HG03280 (cell line): ENCODE measurements around the gene NKG7.

Source experiments
- ATAC-seq: cut with Tn5 transposase; IDR thresholded peaks from one replicate; pipeline ENCODE4 v1.9.1; 2021; ENCODE audit warnings: mild to moderate bottlenecking, moderate library complexity; ENCODE audit not compliant: unreplicated experiment

NKG7 gene

DNA sequence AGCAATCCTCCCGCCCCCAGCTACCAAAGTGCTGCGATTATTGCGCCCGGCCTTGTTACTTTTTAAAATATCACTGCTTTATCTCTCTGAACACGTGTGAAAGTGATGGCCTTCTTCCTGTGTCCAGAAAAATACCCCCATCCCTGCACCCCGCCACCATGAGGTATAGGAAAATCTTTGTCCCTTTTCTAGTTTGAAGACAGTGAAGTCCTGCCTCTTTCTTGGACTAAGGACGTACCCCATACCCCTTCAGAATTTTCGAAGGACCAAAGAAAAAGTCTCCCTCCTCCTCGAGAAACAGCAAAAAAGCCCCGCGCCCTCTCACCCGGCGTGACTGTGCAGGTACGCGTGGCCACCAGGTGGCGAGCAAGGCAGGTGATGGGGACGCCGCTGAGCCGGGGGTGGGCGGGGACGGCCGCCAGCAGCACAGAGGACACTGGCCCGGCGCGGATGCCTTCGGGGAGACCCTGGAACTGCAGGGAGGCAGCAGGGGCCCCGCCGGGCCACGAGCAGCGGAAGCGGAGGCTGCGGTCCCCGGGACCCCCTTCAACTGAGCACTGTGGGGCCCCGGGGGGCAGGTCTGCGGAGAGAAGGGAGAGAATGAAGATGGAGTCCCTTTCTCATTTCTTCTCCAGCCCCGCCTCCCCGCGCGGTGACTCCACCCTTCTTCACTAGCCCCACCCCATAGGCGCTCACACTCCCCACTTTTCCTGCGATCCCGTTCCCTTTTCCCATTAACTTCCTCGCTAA is 33.7 kb downstream of the NKG7 start:
- peak; percentile 64 for ATAC-seq

DNA sequence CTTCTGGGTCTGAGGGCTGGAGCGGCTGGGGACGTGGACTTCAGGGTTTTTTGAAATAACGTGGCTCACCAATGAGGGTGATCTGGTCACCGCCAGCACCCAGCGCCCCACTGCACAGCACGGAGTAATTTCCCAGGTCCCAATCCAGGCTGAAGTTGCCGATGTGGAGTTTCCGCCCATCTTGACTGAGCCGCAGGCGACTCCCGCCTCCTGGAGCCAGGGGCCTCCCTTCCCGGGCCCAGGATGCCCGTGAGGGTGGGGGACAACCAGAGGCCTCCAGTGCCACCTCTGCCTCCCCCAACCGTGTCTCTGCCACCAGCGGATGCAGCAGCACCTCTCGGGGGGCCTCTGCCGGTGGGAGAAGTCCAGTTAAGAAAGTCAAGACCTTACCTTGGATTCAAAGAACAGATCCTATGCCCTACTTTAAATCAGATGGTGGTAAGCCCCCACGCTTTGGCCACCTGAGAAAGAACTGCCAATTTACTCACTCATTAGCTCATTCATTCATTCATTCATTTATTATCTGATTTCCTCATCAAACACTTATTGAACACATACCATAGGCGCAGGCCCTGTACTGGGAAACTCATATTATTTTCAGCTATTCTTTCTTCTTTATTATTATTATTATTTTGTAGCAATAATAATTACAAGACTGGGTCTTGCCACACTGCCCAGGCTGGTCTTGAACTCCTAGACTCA is 34.4 kb downstream of the NKG7 start:
- no peak for ATAC-seq

DNA sequence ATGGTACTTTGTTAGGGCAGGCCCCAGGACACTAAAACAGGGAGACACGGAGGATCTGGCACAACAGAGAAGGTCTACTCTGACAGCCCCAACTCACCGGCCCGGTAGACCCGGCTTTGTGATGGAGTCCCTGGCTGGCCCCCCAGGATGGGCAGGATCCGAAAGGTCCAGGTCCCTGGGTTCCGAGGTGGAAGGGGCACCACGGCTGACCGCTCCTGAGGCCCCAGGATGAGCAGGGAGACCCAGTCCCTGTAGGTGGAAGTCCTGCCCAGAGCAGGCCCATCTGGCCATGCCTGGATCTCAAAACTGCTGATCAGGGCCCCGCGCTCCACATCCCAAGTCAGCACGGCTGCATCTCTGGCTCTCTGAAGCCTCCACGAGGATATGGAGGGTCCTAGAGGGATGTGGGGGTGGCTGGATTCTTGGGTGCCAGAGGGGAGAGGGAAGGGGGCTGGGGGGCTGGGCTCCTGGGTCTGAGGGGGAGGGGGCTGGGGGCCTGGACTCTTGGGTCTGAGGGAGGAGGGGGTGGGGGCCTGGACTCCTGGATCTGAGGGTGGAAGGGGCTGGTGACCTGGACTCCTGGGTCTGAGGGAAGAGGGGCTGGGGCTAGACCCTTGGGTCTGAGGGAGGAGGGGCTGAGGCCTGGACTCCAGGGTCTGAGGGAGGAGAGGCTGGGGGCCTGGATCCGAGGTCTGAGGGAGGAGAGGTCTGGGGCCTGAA is 35.2 kb downstream of the NKG7 start:
- ATAC-seq = no peak

DNA sequence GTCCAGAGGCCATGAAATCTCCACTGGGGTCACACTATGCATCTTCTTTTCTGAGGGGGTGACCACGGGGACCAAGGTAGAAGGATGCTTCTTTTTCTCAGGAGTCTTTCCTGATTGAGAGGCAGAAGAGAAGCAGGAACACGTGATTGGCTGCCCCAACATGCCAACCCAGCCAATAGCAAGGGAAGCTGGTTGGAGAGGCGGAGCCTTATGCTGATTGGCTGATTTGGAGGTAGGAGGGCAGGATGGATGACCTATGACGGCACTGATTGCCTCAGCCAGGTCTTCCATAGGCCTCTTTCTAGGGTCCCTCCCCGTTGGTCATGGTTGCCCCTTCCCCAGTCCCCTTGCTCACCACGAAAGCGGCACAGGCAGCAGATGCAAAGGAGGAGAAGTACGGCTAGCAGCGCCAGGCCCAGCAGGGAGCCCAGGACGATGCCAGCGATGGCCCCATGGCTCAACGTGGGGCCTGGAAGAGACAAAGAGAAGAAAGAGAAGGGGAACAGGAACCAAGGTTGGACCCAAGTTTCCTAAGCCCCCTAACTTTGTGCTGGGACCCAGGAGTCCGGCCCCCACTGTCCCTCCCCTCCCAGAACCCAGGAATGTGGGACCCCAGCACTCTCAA is 38.5 kb downstream of the NKG7 start:
- ATAC-seq = no peak

DNA sequence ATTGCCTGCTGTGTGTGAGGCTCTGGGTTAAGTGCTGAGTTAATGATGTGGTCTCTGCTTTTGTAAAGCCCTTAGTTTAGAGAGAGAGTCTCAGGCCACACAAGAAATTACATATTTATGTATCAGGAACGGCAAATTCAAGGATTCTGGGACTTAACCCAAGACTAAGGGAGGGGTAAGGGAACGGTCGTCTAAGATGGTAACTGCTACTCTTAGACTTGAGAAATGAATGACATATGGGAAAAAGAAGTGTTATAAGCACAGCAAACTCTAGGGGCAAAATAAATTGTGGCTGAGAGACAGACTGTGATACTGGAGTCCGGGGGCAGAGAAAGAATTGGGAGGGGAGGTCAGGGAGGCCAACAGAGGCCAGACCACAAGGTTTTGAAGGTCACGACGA is 40.7 kb downstream of the NKG7 start:
- no peak for ATAC-seq

DNA sequence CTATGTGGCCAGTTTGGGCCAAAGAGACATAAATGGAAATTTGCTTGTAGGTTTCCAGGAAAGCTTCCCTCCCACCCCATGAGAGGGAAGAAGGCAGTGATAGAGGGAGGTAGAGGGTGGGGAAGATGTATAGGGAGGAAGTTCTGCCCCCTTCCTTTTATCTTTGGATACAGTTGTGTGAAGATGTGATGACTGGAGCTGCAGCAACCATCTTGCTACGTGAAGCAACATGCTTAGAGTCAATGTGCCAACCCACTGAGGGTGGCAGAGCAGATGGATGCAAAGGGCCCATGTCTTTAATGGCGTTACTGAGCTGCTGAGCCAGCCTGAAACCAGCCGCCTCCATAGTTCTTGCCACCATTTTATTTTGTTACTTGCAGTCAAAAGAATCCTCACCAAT is 41.3 kb downstream of the NKG7 start:
- no peak for ATAC-seq

DNA sequence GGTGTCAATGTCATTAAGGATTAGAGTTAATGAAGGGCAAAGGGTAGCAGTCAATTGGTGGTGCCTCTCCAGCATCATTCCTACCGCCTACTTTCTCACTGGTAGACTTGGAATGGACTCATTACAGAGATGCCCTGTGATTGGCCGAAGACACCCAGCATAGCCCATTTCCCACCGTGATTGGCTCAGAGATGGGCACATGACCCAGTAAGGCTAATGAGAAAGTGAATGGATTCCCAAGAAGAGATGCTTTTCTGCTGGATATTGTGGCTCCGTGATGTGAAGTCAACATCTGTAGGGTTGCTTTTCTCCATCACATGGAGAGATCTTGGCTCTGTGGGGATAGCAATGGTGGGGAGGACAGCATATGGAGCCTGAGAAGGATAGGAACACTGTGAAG is 42.1 kb downstream of the NKG7 start:
- no peak for ATAC-seq

DNA sequence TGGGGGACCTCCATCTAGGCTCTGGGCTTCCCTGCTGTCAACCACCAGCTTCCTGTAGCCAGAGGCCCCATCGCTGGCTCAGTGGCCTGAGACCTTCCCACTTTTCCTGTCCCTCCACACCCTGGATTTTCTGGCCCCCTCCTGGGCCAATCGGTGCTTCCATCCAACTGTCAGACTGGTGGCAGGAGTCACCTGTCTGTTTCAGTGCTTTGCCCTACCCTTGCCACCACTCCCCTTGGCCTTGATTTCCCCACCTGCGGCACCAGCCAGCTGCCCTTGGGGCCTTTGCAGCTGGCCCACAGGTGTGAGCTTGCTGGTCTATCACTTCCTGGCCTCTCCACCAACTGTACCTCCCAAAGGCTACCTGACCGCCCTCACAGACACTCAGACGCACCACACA is 43.0 kb downstream of the NKG7 start:
- ATAC-seq = no peak

DNA sequence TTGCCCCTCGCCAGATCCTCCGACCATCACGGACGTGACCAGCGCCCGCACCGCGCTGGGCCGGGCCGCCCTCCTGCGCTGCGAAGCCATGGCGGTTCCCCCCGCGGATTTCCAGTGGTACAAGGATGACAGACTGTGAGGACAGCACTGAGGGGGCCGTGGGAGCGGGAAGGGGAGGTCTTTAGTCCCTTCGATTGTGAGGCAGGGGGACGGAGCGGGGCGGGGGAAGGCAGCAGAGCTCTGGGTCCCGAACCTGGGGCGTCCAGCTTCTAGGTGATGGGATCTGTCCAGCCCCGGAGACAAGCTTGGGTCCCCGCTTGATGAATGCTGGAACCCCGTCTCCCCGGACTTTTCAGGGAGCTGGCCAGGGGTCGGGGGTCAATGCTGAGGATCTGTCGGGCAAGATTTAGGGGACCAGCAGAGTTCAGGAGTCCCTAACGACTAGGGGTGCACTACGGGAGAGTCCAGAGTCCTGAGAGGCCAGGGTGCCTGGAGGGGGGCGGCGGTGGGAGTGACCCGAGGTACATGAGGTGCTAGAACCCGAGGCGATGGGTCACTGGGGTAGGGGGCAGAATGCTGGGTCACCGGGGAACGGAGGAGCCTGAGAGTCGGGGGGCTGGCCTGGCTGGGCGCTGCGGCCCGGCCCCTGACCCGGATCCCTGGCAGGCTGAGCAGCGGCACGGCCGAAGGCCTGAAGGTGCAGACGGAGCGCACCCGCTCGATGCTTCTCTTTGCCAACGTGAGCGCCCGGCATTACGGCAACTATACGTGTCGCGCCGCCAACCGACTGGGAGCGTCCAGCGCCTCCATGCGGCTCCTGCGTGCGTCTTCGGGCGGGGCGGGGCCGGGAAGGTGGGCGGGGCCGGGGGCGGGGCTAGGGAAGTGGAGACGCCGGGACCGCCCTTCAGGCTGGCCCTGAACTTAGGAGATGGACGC is 45.1 kb downstream of the NKG7 start:
- no peak for ATAC-seq

DNA sequence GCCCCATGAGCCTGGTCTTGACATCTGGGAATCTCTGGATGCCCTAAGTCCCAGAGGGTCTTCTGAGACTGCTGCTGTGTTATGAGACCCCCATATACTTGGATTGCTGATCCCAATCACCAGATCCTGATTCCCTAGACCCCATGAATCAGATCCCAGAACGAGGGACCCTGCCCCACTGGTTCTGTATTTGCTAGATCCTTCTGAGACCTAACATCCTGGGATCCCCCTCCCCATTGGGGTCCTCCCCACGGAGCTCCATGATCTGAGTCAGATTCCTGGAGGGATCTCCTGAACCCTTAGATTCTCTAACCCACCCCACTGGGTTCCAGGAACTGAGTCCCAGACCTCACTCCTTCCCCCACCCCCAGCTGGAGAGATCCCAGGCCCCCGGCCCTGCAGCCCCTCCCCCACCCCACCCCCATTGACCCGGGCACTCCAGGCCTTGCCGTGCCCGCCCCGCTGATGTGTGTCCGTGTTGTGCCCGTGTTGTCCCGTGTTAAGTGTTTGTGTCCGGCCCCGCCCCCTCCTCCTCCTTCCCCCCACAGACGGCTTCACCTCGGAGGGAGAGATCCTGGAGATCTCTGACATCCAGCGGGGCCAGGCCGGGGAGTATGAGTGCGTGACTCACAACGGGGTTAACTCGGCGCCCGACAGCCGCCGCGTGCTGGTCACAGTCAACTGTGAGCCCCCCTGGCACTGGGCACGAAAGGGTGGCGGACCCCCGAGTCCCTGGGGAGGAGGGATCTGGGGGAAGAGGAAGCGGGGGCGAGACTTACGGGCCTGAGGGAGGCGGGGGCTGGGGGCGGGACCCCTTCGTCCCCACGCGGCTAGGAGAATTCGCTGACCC is 46.0 kb downstream of the NKG7 start:
- ATAC-seq = no peak

DNA sequence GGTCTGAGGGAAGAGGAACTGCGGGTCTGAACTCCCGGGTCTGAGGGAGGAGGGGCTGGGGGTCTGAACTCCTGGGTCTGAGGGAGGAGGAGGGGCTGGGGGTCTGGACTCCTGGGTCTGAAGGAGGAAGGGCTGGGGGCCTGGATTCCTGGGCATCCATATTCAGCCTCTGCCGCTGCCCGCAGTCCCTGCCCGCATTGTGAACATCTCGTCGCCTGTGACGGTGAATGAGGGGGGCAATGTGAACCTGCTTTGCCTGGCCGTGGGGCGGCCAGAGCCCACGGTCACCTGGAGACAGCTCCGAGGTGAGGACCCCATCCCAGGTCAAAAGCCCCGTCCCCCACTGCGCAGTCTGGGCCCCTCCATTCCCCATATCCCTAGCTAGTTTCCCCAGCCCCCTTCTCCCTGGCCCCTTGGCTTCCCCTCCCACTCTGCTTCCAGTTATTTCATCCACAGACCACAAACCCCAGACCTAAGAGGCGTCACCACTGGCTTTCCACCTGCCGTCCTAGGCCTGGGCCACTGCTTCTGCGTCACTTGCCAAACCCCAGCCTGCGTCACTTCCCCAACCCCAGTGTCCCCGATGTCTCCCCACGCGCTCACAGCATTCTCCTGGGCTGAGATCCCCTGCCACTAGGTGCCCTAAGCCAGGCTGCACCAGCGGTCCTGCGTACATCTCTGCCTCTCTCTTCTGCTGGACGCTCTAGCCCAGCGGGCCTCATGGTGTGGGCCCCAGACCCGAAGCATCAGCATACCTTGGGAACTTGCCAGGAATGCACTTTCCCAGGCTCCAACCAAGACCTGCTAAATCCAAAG is 47.1 kb downstream of the NKG7 start:
- ATAC-seq = no peak

DNA sequence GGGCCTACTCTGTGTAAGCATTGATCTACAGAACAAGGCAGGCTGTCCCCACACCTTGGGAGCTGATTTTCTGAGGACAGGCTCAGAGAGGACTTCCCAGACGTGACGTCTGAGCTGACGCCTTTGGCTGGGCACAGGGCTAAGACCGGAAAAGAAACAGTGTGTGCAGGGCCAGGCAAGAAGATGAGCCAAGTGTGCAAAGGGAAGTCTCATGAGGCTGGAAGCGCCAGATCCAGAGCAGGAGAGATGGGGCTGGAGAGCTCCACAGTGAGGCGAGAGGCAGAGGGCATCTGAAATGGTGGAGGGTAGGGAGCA is 48.3 kb downstream of the NKG7 start:
- no peak for ATAC-seq

DNA sequence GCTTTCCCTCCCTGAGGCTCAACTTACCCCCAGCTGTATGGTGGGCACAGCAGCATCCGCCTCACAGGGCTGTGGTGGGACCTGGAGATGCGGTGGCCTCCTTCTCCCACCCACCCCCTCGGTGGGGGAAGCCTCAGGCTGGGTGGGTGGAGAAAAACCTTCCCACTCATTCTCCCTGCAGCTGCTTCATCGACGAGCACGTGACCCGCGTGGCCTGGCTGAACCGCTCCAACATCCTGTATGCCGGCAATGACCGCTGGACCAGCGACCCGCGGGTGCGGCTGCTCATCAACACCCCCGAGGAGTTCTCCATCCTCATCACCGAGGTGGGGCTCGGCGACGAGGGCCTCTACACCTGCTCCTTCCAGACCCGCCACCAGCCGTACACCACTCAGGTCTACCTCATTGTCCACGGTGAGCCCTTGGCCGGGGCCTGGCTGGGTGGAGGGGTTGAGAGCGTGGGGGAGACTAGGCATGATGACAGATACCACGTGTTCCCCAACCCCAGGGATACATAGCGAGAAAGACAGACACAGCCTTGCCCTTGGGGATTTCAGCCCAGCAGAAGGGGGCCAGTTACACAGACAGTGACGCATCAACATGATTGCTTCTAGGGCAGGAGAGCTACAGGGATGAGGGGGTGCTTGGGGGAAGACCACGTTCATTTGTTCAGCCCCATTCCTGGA is 48.8 kb downstream of the NKG7 start:
- ATAC-seq = no peak

DNA sequence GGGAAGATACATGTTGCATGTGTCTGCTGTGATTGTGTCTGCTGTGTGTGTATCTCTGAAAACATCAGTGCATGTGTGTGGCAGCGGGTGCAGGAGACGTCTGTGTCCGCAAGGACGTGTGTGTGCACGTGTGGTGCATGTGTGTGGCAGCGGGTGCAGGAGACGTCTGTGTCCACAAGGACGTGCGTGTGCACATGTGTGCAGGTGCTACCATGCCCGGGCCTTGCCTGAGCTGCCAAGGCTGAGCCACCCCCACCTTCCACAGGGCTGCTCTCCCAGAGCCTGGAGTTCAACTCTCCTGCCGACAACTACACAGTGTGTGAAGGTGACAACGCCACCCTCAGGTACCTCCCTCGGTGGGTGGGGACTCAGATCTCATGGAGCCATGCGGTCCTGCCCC is 50.7 kb downstream of the NKG7 start:
- ATAC-seq = no peak
